Measurements from ENCODE around the gene RTKN2. TPM values are rescaled to one million over a fixed set of nuclear protein-coding genes. Genes with fewer than 3 reads are reported as not detected.

RTKN2 gene
- total RNA-seq, 1 donor from 2014 or later = 3.9 TPM

DNA sequence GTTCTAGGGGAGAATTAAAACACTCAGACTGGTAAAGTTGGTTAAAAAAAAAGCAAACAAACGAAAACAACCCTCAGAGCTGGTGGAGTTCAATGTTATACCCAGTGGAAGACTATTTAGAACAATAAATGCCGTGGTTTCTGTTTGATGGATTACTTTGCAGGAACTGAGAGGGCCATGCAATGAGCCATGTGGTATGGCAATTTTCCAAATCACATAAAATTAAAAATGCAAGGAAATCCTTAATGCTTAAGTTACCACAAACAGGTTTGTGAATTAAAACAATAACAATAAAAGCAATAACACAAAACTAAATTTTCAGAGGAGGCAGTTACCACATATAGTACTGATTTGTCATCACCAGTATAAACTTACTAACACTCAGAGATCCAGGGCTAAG is 96.9 kb downstream of the RTKN2 start:
- no peak for TF ChIP-seq CTCF (IDR thresholded peaks at IDR 0.05)
- Mint-ChIP-seq H3K36me3 (ENCODE audit: low read depth) (peaks cover 7% of the 10 kb centered on the region), H3K9me3 (ENCODE audit: low read depth) (peaks cover 22% of the 10 kb centered on the region)

GRCh38 chr10:62170732-62171131 is 97.9 kb downstream of the RTKN2 start:
- DNase-seq (ENCODE audit: low spot score) = no peak
- Mint-ChIP-seq H3K27me3 (ENCODE audit: low read depth) (no peaks in the 10 kb centered on the region), H3K36me3 (ENCODE audit: low read depth) (peaks cover 5% of the 10 kb centered on the region), H3K4me1 (ENCODE audit: low read depth) (peaks cover 13% of the 10 kb centered on the region), H3K9me3 (ENCODE audit: low read depth) (peaks cover 17% of the 10 kb centered on the region), H3K4me3 (ENCODE audit: unreplicated experiment) (no peak overlapping the region), H3K27ac (ENCODE audit: unreplicated experiment) (no peak overlapping the region)
- TF ChIP-seq CTCF (IDR thresholded peaks at IDR 0.05) = no peak

More for the DNA sequence above, 96.9 kb downstream of the RTKN2 start:
- peaks cover 5% of the 10 kb centered on the region for H3K4me1 Mint-ChIP-seq (ENCODE audit: low read depth)
- DNase-seq (ENCODE audit: low spot score) = no peak
- H3K27me3 Mint-ChIP-seq (ENCODE audit: low read depth) = no peaks in the 10 kb centered on the region
- no peak overlapping the region for H3K4me3 Mint-ChIP-seq (ENCODE audit: unreplicated experiment)
- no peak overlapping the region for H3K27ac Mint-ChIP-seq (ENCODE audit: unreplicated experiment)

GRCh38 chr10:62166331-62167131 is 102.1 kb downstream of the RTKN2 start:
- peaks cover 13% of the 10 kb centered on the region for H3K4me1 Mint-ChIP-seq (ENCODE audit: low read depth)
- no peak for DNase-seq (ENCODE audit: low spot score)
- no peaks in the 10 kb centered on the region for H3K27me3 Mint-ChIP-seq (ENCODE audit: low read depth)
- no peaks in the 10 kb centered on the region for H3K9me3 Mint-ChIP-seq (ENCODE audit: low read depth)
- TF ChIP-seq CTCF (IDR thresholded peaks at IDR 0.05) = no peak
- H3K4me3 Mint-ChIP-seq (ENCODE audit: unreplicated experiment) = no peak overlapping the region
- H3K36me3 Mint-ChIP-seq (ENCODE audit: low read depth) = no peaks in the 10 kb centered on the region
- H3K27ac Mint-ChIP-seq (ENCODE audit: unreplicated experiment) = no peak overlapping the region

DNA sequence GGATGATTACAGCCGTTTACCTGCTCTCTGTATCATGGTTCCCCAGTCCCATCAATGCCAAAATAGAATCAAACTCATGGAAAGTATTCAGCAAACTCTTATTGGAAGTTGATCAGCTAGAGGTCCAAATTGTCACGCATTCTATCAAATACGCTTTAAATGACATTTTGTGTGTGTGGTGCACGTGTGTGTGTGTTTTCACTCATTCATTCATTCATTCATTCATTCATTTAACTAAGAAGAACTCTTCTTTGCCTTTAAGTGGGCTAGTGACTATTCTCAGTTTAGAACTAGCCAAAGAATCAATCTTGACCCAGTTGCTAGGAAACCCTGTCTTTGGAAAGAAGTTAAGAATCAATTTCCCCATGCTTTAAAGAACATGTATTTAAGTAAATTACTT is 102.8 kb downstream of the RTKN2 start:
- H3K27me3 Mint-ChIP-seq (ENCODE audit: low read depth) = no peaks in the 10 kb centered on the region
- peaks cover 13% of the 10 kb centered on the region for H3K4me1 Mint-ChIP-seq (ENCODE audit: low read depth)

GRCh38 chr10:62163024-62163423 is 105.6 kb downstream of the RTKN2 start:
- Mint-ChIP-seq H3K36me3 (ENCODE audit: low read depth) (no peaks in the 10 kb centered on the region), H3K9me3 (ENCODE audit: low read depth) (no peaks in the 10 kb centered on the region), H3K4me1 (ENCODE audit: low read depth) (peaks cover 13% of the 10 kb centered on the region), H3K27me3 (ENCODE audit: low read depth) (no peaks in the 10 kb centered on the region), H3K27ac (ENCODE audit: unreplicated experiment) (no peak overlapping the region), H3K4me3 (ENCODE audit: unreplicated experiment) (no peak overlapping the region)
- DNase-seq (ENCODE audit: low spot score) = no peak
- TF ChIP-seq CTCF (IDR thresholded peaks at IDR 0.05) = no peak

More for the DNA sequence above, 102.8 kb downstream of the RTKN2 start:
- no peaks in the 10 kb centered on the region for H3K9me3 Mint-ChIP-seq (ENCODE audit: low read depth)
- DNase-seq (ENCODE audit: low spot score) = no peak
- H3K36me3 Mint-ChIP-seq (ENCODE audit: low read depth) = no peaks in the 10 kb centered on the region
- no peak overlapping the region for H3K4me3 Mint-ChIP-seq (ENCODE audit: unreplicated experiment)
- no peak overlapping the region for H3K27ac Mint-ChIP-seq (ENCODE audit: unreplicated experiment)
- no peak for TF ChIP-seq CTCF (IDR thresholded peaks at IDR 0.05)
